Mucosa of descending colon (tissue), 3 donors: ENCODE measurements around the gene IL2RA. TPM values are rescaled to one million over a fixed set of nuclear protein-coding genes. Genes with fewer than 3 reads are reported as not detected.
"Not testable (repeated sequence)": the region's sequence is repeated elsewhere in the genome, so short reads cannot be mapped to it uniquely, and the experiment has no call there.

Source experiments
- ATAC-seq: fragments of 200-7000 bp; cut with Tn5 transposase; one replicate; pipeline ENCODE4 v1.9.1; 2020; ENCODE audit warnings: mild to moderate bottlenecking, moderate library complexity
- DNase-seq, 3 donors: peaks; one replicate each; pipeline ENCODE4 v3.0.0-alpha.2; 2020
- H3K36me3 ChIP-seq: fragments of 200-600 bp; one replicate; pipeline ENCODE4 v1.8.0; 2021; ENCODE audit warnings: low read depth, mild to moderate bottlenecking
- H3K4me1 ChIP-seq: fragments of 200-600 bp; one replicate; pipeline ENCODE4 v1.8.0; 2021; ENCODE audit warnings: low read depth, mild to moderate bottlenecking
- H3K4me3 ChIP-seq: fragments of 200-600 bp; one replicate; pipeline ENCODE4 v1.8.0; 2021; ENCODE audit warnings: mild to moderate bottlenecking
- H3K9me3 ChIP-seq: fragments of 200-600 bp; one replicate; pipeline ENCODE4 v1.8.0; 2021; ENCODE audit warnings: mild to moderate bottlenecking
- CTCF ChIP-seq: fragments of 200-600 bp; IDR thresholded peaks from one replicate; pipeline ENCODE4 v1.8.0; 2022; ENCODE audit warnings: antibody characterized with exemption, mild to moderate bottlenecking
- intact Hi-C, 2 donors: fragments of 100-400 bp; cut with DNase I in 1 of 2; cut with micrococcal nuclease in 1 of 2; formaldehyde crosslinking; loops; one replicate each; pipeline versions ENCODE4 v1.11.0 to v1.11.1; 2022; cut with DNase I, micrococcal nuclease
- total RNA-seq, 3 donors: library from RNA; stranded (reverse); fragmentation: NEBNext Ultra II Directional in 2 of 3; extraction: Animal tissue kit (Norgen Biotek cat#: 25700) in 2 of 3; gene quantifications; one replicate each; pipeline versions ENCODE4 v1.2.1 to v1.2.4, GENCODE V29; 2021 to 2023
- donor health status: DM: no; HTN: no; CAD: no; lungs with moderate emphysema.
- donor health status: DM: no; HTN: no; CAD: no.
- donor health status: DM: no; HTN: yes; CAD: no.

Gene IL2RA
- total RNA-seq, 3 donors from 2014 or later, result 1.2 to 3.7 (median 2.1) TPM

GRCh38 chr10:6044060-6044459, 18.1 kb downstream of the IL2RA start:
- no peaks in the 10 kb centered on the region for H3K36me3 ChIP-seq
- ATAC-seq (no peak), DNase-seq (peak in 1 of 3 donors; percentile 0)
- intact Hi-C loops, result no loop called here
- H3K4me1 ChIP-seq, result no peaks in the 10 kb centered on the region
- no peak overlapping the region for H3K4me3 ChIP-seq
- no peaks in the 10 kb centered on the region for H3K9me3 ChIP-seq
- no peak for TF ChIP-seq CTCF

DNA sequence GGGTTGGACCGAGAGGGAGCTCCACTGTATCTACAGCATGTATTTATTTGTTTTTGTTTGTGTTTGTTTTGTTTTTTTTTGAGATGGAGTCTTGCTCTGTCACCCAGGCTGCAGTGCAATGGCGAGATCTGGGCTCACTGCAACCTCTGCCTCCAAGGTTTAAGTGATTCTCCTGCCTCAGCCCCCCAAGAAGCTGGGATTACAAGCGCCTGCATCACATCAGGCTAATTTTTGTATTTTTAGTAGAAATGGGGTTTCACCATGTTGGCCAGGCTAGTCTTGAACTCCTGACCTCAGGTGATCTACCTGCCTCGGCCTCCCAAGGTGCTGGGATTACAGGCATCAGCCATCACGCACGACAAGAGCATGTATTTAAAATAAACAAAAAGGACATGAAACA, 18.8 kb downstream of the IL2RA start:
- H3K4me3 ChIP-seq, ATAC-seq, H3K4me1 ChIP-seq, DNase-seq, H3K36me3 ChIP-seq, H3K9me3 ChIP-seq, intact Hi-C loops: not testable (repeated sequence)

DNA sequence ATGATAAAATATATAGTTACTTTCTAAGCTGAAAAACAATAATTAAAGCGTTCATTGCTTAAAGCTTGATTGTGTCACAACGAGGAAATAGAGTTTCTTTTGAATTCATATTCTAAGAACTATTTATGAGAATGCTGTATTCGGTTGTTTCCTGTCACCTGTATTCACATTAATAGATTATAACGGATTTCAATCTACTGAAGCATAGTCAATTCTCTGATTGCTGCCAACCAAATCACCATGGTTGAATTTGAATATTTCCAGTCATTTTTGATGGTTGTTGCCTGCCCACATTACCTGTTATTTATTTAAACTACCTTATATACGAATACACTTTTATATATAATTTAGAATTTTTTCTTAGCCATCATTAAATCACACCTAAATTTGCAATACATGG, 22.0 kb downstream of the IL2RA start:
- no peak for DNase-seq
- Histone ChIP-seq H3K36me3 (no peaks in the 10 kb centered on the region), H3K4me1 (no peaks in the 10 kb centered on the region), H3K9me3 (no peaks in the 10 kb centered on the region), H3K4me3 (no peak overlapping the region)
- intact Hi-C loops, result no loop called here
- ATAC-seq, result no peak
- no peak for TF ChIP-seq CTCF

- ATAC-seq, result no peak
- intact Hi-C loops, result no loop called here
- H3K4me3 ChIP-seq, result no peak overlapping the region
- H3K9me3 ChIP-seq, result no peaks in the 10 kb centered on the region
- no peak for TF ChIP-seq CTCF
- DNase-seq, result no peak
- no peaks in the 10 kb centered on the region for H3K36me3 ChIP-seq
- H3K4me1 ChIP-seq, result no peaks in the 10 kb centered on the region
Observed at GRCh38 chr10:6039711-6040110, 22.5 kb downstream of the IL2RA start.

DNA sequence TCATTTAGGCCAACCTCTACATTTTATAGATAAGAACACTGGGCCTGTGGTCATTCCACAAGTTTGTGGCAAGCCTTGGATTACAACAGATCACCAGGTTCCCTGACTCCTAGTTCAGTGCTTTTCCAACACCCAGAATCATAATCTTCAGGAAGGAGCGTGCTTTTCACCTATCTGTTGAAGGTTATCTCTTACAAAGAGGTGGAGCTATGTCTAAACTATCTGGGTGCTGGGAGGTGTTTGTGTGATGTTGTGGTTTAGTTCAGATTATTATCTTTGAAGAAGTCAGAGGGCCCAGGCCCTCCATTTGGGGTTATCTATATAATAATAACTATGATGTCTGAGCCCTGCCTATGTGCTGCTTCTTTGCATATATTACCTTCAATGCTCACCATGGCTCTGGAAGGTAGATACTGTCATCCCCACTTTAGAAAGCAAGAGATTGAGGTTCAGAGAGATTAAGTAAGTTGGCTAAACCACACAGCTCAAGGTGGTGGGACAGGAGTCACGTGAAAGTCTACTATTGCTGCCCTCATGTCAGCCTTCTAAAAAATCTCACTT, 24.0 kb downstream of the IL2RA start:
- no peaks in the 10 kb centered on the region for H3K36me3 ChIP-seq
- no peaks in the 10 kb centered on the region for H3K9me3 ChIP-seq
- H3K4me1 ChIP-seq, result no peaks in the 10 kb centered on the region
- intact Hi-C loops, result no loop called here
- ATAC-seq (peak; percentile 35), DNase-seq (peak in 1 of 3 donors; percentile 6)
- TF ChIP-seq CTCF, result no peak
- no peak overlapping the region for H3K4me3 ChIP-seq

DNA sequence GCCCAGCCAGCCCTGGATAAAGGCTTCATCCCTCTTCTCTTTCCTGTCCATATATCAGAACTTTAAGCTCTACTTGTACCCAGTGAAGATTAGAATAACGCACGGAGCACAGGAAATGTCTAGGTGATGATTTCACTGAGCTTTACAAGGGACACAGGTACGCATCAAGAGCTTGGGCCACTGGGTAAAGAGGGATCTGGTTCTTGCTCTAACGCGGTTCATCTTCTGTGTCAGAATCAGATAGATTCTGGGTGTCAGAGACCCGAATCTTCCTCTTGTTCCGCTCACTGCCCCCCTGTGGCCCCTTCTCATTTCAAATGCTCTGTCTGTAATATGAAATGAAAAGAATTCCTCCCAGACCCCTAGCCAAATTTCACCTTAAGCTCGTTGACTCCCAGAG, 24.7 kb downstream of the IL2RA start:
- intact Hi-C loops, result no loop called here
- TF ChIP-seq CTCF, result no peak
- Histone ChIP-seq H3K36me3 (no peaks in the 10 kb centered on the region), H3K4me3 (no peak overlapping the region), H3K9me3 (no peaks in the 10 kb centered on the region), H3K4me1 (no peaks in the 10 kb centered on the region)
- DNase-seq (peak in 1 of 3 donors; percentile 0), ATAC-seq (no peak)
